GM18909 (cell line): Measurements from ENCODE around the gene SHISAL1.

Experiments
- ATAC-seq: cut with Tn5 transposase; IDR thresholded peaks from one replicate; pipeline ENCODE4 v1.9.1; 2021; ENCODE audit warnings: mild to moderate bottlenecking; ENCODE audit not compliant: unreplicated experiment, poor library complexity

The SHISAL1 gene

DNA sequence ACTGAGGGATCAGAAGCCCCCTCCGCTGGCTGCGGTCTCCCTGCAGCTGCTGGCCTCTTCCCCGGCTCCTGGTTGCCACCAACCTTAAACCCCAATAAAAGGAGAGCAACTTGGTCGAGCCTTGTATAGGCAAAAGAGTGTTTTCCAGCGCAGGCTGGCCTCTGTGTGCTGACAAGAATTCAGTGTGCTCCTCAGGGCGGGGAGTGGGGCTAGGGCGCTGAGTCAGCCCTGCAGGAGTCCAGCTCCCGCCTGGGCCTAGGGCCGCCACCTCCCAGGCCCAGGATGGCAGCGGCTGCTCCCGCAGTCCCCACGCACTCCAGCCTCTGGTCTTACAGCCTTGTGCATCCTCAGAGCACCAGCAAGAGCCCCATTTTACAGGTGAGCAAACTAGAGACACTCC is at the start of gene SHISAL1:
Gene SHISAL1, minus strand, starts transcription at position 186 of the 400 bp plus-strand sequence. CDS start 12,006 bp downstream, outside the sequence.
- no peak for ATAC-seq

DNA sequence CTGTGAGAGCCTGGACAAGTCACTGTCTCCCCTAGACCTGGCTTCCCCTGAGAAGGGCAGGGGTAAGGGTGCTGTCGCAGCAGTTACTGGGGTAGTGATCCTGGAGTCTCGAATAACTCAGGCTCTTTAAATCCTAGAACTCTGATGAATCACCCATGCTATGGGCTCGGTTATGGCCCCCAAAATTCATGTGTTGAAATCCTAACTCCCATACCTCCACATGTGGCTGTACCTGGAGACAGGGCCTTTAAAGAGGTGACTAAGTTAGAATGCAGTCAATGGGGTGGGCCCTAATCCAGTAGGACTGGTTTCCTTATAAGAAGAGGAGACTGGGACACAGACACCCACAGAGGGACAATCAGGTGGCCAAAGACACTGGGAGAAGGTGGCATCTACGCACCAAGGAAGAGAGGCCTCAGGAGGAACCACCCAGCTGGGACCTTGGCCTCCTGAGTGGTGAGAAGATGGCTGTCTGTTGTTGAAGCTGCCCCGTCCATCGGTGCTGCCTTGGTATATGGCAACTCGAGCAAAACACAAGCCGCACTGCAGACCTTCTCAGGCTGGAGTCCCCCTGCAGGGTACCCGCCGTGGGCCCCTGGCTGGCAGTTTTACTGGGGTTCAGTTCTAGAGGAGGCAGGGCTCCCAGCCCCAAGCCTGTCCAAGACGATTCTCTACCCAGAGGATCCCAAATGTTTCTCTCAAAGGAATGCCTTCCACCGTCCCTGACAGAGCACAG is 48.8 kb upstream of the SHISAL1 start:
- no peak for ATAC-seq

DNA sequence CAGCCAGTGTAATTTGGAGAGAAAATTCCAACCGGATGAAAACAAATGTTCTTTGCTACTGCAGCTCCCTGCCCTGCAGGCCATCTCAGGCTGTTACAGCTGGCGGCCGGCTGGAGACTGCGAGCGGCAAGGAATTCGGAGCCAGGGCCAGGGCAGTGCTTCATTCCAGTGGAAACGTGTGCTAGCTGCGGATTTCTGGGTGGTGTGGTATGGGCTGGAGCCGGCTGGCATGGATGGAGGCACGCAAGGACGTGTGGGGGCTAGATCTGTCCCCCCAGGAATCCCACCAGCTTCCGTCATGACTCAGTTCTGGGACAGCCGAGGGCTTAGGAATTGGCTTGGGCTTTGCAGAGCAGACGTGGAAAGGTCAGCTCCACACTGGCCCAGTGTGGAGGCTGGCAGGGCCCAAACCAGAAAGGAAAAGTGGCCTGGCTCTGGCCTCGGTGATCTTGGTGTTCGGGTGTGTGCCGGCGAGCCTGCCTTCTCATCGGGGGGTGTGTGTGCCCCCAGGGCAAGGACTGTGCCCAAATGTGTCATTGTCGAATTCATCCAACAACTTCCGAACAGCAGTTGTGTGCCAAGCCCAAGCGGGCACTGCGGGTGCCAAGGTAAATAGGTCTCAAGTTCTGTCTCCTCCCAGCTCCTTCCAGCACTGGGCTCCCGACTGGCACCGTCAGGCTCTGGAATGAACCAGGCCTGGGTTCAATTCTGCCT is 48.1 kb upstream of the SHISAL1 start:
- no peak for ATAC-seq

DNA sequence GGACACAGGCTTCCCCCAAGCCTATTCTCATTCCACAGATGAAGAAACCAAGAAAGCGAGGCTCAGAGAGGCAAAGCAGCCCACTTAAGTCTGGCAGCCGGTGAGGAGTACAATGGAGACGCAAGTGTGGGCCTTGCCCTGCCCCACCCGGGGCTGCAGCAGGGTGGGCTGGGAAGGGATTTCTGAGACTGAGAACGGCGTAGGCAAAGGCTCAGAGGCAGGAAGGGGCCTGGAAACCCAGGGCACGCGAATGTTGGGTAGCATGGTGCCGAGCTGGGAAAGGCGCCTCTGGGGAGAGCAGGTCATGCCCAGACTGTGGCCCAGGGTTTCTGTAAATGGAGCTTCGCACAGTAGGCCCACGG is 47.5 kb upstream of the SHISAL1 start:
- no peak for ATAC-seq

DNA sequence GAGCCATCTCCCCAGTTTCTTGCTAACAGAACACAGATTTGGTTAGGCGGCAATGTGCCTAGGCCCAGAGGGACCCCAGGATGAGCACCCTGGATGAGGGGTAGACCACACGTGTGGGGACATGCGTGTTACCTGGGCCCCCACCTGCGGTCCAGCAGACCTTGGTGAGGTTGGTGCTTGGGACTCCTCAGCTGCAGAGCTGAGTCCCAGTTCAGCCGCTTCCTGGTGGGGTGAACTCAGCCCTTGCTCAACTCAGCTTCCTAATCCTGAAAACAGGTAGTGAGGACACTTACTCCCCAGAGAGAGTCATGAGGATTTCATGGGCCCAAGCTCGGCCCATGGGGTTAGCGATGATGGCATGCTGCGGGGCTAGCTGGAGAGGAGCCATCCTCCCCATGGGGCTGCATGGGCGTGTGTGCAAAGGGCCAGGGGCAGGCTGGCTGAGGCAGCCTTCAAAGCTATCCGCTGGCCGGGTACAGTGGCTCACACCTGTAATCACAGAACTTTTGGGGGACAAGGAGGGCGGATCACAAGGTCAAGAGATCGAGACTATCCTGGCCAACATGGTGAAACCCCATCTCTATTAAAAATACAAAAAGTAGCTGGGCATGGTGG is 46.9 kb upstream of the SHISAL1 start:
- ATAC-seq, result no peak

DNA sequence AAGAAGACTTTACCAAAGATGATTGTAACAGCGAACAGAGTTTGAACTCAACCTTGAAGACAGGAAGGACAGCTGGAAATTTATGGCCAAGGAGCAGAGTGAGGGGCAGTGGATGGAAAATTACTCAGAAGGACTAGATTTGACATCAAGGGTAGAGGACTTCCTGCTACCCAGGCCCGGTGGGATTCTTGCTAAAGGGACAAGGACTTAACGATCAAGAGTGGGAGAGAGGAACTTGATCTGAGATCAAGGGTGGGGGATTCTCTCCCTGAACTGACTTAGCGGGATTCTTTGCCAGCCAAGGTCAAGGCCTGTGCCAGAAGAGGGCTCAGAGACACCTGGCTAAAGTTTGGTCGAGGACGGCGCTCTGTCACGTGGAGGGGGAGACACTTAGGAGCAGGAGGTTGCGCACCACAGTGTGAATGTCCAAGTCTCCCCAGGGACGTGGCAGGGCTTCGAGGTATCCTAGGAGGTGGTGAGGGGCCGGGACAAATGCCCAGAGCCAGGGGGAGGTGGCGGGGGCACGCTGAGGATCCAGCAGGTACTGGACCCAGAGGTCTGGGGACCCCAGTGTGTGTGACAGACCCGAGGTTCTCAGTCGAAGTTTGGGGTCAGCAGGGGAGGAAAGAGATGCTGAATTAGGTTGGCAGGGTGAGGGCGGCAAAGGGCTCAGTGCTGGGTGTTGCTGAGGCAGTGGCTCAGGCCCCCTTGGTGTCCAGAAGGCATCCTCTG is 46.1 kb upstream of the SHISAL1 start:
- no peak for ATAC-seq

DNA sequence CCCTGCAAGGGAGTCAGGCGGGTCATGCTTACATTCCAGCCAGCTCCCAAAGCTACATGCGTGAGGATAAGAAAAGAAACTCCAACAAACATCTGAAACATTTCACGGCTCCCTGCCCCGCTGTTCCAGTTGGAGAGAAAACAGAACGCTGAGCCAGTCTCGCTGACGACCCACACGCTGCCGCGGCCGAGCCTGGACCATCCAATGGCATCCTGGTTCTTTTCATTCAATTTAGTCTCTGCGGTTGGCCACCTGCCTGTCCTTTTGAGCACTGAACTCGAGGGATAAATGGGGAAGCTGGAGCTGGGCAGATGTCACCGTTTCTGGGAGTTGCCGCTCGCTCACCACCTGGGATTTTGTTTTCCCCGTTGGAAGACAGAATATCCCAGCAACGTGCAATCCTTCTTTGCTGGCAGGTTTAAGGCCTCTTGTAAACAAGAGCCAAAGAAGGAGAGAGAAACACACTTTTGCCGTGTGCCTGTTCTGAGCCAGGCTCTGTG is 45.3 kb upstream of the SHISAL1 start:
- ATAC-seq, result no peak

DNA sequence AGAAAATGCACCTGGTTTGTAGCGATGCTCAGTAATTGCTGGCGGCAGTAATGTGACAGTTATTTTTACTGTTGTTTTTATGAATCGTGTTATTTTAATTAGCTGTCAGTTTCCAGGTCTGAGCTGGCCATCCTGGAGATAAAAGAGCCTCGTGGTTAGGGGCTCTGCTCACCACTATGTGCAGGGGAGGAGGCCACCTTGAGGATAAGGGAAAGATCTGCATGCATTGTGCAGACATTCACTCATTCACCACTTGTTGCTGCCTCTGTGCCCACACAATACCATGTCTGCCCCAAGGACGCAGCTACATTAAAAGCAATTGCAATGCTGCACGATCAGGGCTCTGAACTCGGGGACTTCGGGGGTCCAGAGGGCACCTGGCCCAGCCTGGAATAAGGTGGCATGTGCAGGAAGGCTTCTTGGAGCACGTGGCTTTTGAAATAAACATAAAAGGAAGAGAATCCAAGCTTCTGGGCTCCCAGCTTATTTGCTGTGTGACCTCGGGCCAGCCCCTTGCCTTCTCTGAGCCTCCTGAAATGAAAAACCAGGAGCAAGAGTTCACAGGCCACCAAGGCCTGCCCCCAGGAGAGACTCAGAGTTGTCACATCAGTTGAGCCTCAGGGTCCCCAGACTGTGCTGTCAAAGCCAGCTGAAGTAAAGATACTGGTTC is 44.7 kb upstream of the SHISAL1 start:
- no peak for ATAC-seq

DNA sequence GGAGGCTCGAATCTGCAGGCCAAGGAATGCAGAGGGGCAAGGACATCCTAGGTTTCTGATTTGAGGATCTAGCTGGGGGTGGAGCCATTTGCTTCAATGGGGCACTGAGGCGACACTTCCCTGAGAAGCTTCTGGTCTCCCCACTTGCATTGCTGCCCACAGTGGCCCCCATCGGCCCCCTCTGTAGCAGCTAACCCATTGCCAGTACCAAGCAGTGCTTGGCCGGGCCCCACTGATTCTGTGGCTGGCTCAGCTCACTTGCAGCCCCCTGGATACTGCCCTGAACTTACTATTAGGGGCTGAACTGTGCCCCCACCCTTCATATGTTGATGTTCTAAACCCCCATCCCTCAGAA is 42.9 kb upstream of the SHISAL1 start:
- ATAC-seq, result no peak

DNA sequence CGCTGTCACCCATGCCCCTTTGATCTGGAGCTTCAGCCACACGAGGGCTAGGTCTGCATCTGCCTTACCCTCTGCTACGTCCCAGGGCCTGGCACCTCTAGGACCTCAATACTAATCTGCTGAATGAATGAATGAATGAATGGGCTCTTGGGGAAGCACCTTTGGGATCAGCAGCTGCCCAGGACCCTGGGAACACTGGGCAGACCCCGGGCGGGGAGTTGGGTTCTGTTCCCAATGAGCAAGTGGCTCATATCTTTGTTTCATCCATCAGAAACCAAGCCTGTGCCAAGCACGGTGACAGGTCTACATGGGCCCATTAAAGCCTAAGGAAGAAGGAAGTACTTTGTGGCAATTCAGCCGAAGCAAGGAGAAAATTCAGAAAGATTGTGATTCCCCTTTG is 41.5 kb upstream of the SHISAL1 start:
- no peak for ATAC-seq

DNA sequence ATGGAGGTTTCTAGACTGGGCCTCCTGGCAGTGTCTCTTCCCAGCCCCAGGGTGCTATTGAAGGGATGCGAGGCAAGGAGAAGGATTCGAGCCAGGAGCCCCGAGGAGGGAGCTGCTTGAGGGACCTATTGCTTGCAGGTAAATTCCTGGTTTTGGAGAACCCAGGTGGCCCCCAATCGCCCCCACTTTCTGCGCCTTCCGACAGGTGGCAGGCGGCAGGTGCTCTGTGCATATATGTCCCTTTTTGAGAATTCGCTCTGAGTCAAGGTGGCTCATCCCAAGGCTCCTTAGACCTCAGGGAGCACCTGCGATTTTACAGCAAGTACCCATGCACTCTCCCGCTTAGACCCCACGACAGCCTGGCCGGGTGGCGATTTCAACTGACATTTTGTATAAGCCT is 40.3 kb upstream of the SHISAL1 start:
- no peak for ATAC-seq

DNA sequence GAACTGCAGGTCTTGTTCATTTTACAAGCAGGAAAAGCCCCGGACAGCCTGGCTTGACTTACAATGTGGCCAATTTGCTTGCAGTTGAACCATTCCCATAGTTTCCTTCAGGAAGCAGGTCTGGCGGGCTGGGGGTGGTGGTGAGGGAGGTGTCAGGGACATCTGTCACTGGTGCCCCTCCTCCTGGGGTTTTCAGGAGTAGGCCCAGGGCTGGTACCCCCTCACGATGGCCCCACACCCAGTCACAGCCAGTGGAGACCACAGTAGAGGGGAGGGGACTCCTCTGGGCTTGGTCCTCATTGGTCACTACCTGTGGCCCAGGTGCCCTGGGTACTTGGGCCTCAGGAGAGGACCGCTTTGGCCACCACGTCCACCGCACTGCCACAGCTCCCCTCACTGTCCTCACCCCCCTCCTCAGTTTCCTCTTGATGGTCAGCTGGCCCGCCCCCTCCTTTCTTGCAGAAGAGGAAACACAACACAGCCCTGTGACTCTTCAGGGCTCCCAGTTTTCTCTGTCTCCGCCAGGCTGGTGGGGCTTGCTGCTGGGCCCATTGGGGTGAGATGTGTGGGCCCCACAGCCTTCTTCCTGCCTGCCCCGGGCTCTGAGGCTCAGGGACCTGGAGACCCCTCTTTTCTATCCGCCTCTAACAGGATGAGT is 39.8 kb upstream of the SHISAL1 start:
- no peak for ATAC-seq

DNA sequence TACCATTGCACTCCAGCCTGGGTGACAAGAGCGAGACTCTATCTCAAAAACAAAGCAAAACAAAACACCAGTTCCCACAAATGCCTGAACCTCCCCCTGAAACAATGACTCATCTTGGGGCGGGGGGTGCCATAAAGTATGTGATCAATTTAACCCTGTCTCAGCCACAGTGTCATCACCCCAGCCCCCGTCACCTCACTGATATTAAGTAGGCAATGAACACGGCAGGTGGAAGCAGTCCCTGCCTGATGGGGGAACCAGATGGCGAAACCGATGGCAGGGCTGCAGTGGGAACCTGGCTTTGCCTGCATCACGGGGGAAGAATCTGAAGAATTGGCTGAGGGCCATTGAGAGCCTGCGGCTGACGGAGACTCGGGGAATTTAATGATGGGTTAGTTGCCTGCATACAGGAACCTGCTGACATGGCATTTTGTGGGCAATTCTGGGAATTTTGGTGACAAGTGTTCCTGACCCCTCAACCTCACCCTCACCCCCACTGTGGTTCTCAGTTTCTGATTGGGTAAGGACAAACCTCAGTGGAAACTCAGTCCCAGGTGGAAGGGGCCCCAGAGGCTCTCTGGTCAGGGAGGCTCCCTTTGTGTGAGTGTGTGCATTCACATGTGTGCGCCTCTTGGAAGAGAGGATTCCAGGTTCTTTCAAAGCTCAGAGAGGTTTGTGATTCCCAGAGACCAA is 39.1 kb upstream of the SHISAL1 start:
- no peak for ATAC-seq

DNA sequence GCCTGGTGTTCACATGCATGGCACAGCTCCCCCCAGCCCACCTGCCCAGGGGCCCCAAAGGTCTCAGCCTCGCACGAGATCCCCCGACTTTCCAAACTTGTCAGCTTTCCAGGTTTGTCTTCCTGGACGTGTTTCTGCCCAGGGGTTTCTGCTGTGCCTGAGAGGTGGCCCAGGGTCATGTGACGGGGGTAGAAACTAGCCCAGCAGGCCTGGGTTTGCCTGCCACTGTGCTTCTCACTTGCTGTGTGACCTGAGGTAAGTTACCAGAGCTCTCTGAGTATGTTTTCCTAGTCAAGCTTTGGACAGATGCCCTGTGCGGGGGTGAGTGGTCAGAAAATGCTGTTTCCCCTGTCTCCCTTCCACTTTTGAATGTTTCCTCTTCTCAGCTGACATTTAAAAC is 38.3 kb upstream of the SHISAL1 start:
- ATAC-seq, result no peak

DNA sequence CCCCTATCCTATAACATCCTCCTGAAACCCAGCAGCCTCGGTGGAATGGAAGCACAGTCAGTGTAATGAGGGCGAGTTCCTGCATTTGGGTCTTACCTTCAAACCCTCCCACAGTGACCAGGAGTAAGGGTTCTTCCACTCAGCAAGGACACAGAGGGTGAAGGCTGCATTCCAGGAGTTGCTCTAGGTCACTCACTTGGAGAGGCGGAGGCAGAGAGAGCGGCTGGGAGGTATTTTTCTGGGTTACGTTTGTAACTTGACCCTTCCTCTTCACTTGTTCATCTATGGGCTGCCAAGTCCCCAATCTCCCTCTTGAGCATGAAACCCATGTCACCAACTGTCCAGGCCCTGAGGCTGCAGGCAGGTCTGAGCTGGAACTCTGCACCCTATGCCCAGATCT is 36.8 kb upstream of the SHISAL1 start:
- no peak for ATAC-seq

DNA sequence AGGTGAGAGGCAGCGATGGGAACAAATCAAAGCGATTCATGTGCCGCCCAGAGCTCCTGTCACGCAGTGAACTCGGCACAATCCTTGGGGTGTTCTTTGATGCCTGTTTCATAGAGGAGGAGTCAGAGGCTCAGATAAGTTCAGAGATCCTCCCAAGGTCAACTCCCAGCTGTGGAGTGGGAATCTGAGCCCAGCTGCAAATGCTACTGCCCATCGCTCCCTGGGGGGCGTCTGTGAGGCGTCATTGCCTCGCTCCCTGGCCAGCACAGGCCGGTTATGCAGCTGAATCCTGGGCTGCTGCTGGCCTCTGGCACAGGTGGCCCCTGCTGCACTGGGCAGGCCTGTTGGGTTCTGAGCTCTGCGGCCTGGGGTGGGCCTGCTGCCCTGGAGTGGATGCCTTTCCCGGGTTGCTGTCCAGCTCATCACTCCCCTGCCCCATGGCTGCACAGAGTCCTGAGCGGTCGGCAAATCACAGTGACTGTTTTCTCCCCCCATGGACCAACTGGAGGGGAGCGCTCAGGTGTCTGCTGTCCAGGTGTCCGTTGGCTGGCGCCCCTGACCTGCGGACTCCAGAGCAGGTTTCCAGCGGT is 36.3 kb upstream of the SHISAL1 start:
- no peak for ATAC-seq

DNA sequence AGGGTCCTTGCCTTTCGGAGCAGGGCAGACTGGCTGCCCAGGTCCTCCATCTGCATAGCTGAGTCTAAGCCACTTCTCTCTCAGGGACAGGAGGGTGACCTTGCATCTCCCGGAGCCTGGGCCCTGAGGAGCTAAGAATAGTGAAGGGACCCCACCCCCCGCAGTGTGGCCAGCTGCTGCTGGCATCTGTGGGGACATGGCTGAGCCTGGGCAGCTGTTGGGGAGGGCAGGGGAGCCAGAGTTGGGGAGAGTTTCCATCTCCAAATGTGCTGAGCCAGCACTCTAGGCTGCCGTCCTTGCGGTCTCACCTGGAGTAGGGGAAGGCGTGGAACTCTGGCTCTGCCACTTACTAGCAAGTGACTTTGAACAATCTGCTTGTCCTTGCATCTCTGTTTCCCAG is 34.8 kb upstream of the SHISAL1 start:
- ATAC-seq, result no peak

DNA sequence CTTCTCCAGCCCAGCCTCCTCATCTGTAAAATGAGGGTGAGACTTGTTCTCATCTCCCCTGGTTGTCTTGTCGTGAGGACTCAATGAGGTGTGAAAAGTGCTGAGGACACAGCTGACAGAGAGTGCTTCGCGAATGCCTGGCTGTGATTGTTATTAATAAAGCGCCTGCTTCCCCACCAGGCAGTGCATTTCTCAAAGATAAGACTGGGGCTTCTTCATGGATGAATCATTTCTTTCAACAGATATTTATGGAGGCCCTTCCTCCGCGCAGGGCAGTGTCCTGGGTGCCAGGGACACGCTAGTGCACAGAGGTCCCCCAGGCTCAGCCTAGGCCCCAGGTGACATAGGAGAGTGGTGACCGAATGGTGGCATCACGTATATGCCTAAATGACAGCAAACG is 34.3 kb upstream of the SHISAL1 start:
- no peak for ATAC-seq

DNA sequence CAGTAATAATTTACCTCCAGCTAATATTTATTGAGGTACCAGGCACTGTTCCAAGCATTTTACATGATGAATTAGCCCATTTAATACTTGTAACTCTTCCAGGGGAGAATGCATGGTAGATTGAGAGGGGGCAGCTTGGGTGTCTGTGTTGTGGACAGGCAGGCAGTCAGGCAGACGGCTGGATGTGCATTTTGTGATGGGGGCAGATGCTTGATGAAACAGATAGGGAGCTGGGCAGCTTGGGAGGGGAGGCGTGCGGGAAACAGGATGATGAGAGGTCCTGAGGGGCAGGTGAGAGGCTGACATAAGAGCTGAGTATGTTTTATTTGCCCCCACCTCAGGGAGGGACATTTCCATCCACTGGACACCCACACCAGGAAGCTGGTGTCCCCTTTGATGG is 33.1 kb upstream of the SHISAL1 start:
- ATAC-seq, result no peak
